NCI-H446 (cell line): ENCODE measurements around the gene RRAGC.
A peak's percentile ranks its signal among the peaks of the same experiment; 100 is the strongest.
"Not testable (repeated sequence)": the region's sequence is repeated elsewhere in the genome, so short reads cannot be mapped to it uniquely, and the experiment has no call there.

Experiments used
- DNase-seq, 2 experiments: peaks; one replicate each; lab custom pipeline; 2025; lab: John Stamatoyannopoulos, UW

The RRAGC gene

GRCh38 chr1:38817267-38818174 lies 42.1 kb downstream of the RRAGC start:
- no peak for DNase-seq

- no peak for DNase-seq
These were observed 43.5 kb downstream of the RRAGC start for GRCh38 chr1:38815903-38816627.

- no peak for DNase-seq
These were observed 44.5 kb downstream of the RRAGC start for GRCh38 chr1:38814984-38815464.

- no peak for DNase-seq
These were observed 45.1 kb downstream of the RRAGC start for GRCh38 chr1:38814444-38814983.

GRCh38 chr1:38812981-38813380 lies 46.6 kb downstream of the RRAGC start:
- DNase-seq, result no peak

- not testable (repeated sequence) for DNase-seq
These were observed 48.1 kb downstream of the RRAGC start for GRCh38 chr1:38811466-38811865.

GRCh38 chr1:38806090-38806489 lies 53.5 kb downstream of the RRAGC start:
- no peak for DNase-seq

- DNase-seq, result no peak
These were observed 54.5 kb downstream of the RRAGC start for GRCh38 chr1:38805036-38805435.

- no peak for DNase-seq
These were observed 55.3 kb downstream of the RRAGC start for GRCh38 chr1:38804062-38804886.

GRCh38 chr1:38803647-38804046 lies 55.9 kb downstream of the RRAGC start:
- no peak for DNase-seq

- DNase-seq, result no peak
These were observed 58.6 kb downstream of the RRAGC start for GRCh38 chr1:38800720-38801671.

GRCh38 chr1:38793299-38793698 lies 66.3 kb downstream of the RRAGC start:
- DNase-seq, result no peak

GRCh38 chr1:38791892-38792291 lies 67.7 kb downstream of the RRAGC start:
- DNase-seq, result no peak

- DNase-seq, result no peak
These were observed 68.4 kb downstream of the RRAGC start for GRCh38 chr1:38791164-38791515.

- DNase-seq, result no peak
These were observed 69.0 kb downstream of the RRAGC start for GRCh38 chr1:38790422-38791163.

GRCh38 chr1:38789498-38790169 lies 69.9 kb downstream of the RRAGC start:
- peak in 1 of 2 experiments; percentile 17 for DNase-seq

GRCh38 chr1:38788341-38789336 lies 70.9 kb downstream of the RRAGC start:
- no peak for DNase-seq
